ENCODE measurements around the gene DKKL1.
"Not testable (repeated sequence)": the region's sequence is repeated elsewhere in the genome, so short reads cannot be mapped to it uniquely, and the experiment has no call there.

Gene DKKL1

DNA sequence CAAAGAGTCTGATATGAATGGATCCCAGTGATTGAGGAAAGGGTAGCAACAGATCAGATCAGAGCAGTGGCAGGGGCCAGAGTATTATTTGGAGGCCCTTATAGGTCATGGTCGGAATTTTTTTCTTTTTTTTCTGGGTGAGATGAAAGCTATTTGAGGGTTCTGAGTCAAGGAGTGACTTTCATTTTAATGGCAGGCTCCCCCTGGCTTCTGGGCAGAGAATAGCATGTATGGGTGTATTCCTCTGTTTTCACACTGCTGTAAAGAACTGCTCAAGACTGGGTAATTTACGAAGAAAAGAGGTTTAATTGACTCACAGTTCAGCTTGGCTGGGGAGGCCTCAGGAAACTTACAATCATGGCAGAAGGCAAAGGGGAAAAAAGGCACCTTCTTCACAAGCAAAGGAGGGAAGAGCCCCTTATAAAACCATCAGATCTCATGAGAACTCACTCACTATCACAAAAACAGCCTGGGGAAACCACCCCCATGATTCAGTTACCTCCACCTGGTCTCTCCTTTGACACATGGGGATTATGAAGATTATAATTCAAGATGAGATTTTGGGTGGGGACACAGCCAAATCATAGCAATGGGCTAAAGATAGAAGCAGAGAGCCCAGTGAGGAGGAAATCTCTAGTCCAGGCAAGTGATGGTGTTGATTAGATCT is 35.7 kb upstream of the DKKL1 start:
- TF ChIP-seq, protein P1, sequence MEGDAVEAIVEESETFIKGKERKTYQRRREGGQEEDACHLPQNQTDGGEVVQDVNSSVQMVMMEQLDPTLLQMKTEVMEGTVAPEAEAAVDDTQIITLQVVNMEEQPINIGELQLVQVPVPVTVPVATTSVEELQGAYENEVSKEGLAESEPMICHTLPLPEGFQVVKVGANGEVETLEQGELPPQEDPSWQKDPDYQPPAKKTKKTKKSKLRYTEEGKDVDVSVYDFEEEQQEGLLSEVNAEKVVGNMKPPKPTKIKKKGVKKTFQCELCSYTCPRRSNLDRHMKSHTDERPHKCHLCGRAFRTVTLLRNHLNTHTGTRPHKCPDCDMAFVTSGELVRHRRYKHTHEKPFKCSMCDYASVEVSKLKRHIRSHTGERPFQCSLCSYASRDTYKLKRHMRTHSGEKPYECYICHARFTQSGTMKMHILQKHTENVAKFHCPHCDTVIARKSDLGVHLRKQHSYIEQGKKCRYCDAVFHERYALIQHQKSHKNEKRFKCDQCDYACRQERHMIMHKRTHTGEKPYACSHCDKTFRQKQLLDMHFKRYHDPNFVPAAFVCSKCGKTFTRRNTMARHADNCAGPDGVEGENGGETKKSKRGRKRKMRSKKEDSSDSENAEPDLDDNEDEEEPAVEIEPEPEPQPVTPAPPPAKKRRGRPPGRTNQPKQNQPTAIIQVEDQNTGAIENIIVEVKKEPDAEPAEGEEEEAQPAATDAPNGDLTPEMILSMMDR (IDR thresholded peaks at IDR 0.05; ENCODE audit: low read depth, low read length) = peak; percentile 57
- DNase-seq (ENCODE audit: extremely low read depth, low read depth) = no peak

DNA sequence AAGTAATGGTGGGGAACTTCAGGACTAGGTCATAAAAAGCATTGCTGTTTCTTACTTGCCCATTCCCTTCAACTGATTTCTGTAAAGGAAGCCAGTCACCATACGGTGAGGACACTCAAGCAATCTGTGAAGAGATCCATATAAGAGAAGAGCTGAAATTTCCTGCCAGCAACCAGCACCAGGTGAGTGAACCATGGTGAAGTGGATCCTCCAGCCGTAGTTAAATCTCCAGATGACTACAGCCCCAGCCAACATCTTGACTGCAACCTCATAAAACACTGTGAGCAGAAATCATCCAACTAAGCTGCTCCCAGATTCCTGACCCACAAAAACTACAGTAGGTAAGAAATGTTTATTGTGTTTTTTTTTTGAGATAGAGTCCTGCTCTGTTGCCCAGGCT is 34.9 kb upstream of the DKKL1 start:
- TF ChIP-seq, protein P1 (IDR thresholded peaks at IDR 0.05; ENCODE audit: low read depth, low read length) = no peak
- DNase-seq (ENCODE audit: extremely low read depth, low read depth) = no peak

DNA sequence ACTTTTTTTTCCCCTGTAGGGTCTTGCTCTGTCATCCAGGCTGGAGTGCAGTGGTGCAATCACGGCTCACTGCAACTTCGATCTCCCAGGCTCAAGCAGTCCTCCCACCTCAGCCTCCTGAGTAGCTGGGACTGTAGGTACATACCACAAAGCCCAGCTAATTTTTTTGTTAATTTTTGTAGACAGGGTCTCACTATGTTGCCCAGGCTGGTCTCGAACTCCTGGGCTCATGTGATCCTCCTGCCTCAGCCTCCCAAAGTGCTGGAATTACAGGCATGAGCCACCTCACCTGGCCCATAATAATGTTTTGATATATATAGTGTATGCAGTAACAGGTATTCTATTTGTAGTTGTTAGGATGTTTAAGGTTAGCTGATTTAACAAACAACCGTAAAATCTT is 32.5 kb upstream of the DKKL1 start:
- DNase-seq (ENCODE audit: extremely low read depth, low read depth) = not testable (repeated sequence)

DNA sequence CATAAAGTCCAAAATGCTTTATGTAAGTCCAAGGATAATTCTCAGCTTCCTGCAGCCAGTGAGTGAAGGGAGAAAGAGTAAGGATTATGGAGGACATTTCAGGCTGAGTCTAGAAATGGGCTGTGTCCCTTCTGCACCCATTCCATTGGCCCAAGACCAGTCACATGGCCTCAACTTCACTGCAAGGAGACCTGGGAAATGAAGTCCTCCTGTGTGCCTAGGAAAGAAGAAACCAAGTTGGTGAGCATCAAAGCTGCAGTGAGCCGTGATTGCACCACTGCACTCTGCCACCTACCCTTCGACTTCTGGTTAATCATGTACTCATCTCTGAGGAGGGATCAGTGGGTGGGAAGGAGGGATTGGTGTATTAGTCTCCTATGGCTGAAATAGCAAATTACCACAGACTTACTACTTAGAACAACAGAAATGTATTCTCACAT is 32.0 kb upstream of the DKKL1 start:
- TF ChIP-seq, protein P1 (IDR thresholded peaks at IDR 0.05; ENCODE audit: low read depth, low read length) = no peak
- DNase-seq (ENCODE audit: extremely low read depth, low read depth) = no peak

DNA sequence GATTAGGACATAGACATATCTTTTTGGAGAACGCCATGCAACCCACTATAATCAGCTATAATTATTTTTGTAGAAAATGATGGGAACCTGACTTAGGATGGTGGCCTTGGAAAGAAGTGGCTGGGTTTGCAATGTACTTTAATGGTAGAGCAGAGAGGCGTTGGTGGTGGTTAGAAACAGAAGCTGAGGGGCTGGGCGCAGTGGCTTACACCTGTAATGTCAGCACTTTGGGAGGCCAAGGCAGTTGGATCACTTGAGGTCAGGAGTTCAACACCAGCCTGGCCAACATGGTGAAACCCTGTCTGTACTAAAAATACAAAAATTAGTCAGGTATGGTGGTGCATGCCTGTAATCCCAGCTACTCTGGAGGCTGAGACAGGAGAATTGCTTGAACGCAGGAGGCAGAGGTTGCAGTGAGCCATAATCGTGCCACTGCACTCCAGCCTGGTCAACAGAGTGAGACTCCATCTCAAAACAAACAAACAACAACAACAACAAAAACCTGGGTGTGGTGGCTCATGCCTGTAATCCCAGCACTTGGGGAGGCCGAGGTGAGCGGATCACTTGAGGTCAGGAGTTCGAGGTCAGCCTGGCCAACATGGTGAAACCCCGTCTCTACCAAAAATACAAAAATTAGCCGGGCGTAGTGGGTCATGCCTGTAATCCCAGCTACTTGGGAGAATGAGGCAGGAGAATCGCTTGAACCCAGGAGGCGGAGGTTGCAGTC is 30.8 kb upstream of the DKKL1 start:
- not testable (repeated sequence) for DNase-seq (ENCODE audit: extremely low read depth, low read depth)

DNA sequence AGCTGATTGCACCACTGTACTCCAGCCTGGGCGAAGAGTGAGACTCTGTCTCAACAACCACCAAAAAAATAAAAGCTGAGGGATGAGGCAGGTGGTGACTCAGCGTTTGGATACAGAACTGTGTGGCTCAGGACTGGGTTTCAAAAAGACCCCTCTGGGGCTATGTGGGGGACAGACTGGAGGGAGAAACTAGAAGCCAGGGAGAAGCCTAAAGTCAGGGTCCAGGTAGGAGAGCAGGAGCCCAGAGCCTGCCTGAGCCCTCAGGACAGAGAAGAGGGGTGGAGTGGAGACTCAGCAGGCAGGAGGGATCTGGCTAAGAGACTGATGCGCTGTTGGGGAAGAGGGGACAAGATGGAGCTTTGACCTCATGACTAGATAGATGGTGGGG is 30.3 kb upstream of the DKKL1 start:
- TF ChIP-seq, protein P1 (IDR thresholded peaks at IDR 0.05; ENCODE audit: low read depth, low read length) = no peak
- no peak for DNase-seq (ENCODE audit: extremely low read depth, low read depth)

DNA sequence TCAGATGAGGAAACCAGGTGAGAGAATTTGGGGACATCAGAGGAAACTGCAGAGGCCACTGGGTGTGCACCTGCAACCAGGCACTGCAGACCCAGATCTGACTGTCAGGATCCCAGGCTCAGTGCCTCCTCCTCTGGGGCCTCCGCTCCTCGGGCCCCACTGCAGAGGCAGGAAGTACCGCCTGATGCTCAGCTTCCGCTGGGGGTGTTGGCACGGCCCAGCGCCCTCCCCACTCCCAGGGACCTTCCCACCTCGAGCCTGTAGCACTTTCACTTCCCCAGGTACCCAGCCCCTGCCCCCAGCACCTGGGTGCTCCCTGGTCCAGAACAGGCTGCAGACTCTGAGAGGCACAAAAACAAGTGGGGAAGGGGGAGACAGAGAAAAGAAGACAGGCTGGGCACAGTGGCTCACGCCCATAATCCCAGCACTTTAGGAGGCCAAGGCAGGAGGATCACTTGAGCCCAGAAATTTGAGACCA is 29.8 kb upstream of the DKKL1 start:
- DNase-seq (ENCODE audit: extremely low read depth, low read depth) = no peak
- TF ChIP-seq, protein P1 (IDR thresholded peaks at IDR 0.05; ENCODE audit: low read depth, low read length) = no peak

DNA sequence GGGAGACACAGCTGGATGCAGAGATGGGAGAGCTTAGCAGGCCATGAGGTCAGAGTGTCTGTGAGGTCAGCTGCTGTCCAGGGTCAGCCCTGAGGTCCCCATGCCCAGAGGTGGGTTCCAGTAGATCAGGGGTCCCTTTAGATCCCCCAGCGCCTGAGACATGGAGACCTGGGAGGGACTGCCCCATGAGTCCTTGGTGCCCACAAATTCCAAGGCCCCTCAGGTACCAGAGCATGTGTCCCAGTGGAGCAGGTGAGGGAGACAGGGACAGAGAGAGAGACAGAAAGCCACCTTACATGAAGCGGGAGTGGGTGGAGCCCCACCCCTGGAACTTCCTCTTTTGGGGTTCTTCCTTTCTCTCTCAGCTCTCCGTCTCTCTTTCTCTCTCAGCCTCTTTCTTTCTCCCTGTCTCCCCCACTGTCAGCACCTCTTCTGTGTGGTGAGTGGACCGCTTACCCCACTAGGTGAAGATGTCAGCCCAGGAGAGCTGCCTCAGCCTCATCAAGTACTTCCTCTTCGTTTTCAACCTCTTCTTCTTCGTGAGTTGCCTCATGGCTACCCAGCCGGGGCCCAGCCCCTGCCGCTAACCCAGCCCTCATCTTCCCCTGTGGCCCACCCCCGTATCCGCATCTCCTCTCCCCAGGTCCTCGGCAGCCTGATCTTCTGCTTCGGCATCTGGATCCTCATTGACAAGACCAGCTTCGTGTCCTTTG is 28.4 kb upstream of the DKKL1 start, which contains the start of gene CD37:
Gene CD37 (plus strand): TSS at position 336 of the 713 bp plus-strand sequence. CDS start 135 bp downstream, at position 471.
- no peak for DNase-seq (ENCODE audit: extremely low read depth, low read depth)
- TF ChIP-seq, protein P1 (IDR thresholded peaks at IDR 0.05; ENCODE audit: low read depth, low read length) = no peak

All from AG09319 (cell line).